RPMI7951 (cell line): ENCODE measurements around the gene APBB1IP. TPM values are rescaled to one million over a fixed set of nuclear protein-coding genes. Genes with fewer than 3 reads are reported as not detected.
"Not testable (repeated sequence)": the region's sequence is repeated elsewhere in the genome, so short reads cannot be mapped to it uniquely, and the experiment has no call there.

Source experiments
- DNase-seq: peaks from one replicate; pipeline ENCODE4 v3.0.0-alpha.2; 2012; ENCODE audit warnings: low read depth
- total RNA-seq: library from RNA; depleted of rRNA; stranded (reverse); fragments of >200 nt; shearing (Covaris generic); gene quantifications from 2 replicates; pipeline ENCODE4 v1.2.3, GENCODE V29; 2014; rRNA removed

Gene APBB1IP
- total RNA-seq, result 6.4 TPM in 2 replicates

DNA sequence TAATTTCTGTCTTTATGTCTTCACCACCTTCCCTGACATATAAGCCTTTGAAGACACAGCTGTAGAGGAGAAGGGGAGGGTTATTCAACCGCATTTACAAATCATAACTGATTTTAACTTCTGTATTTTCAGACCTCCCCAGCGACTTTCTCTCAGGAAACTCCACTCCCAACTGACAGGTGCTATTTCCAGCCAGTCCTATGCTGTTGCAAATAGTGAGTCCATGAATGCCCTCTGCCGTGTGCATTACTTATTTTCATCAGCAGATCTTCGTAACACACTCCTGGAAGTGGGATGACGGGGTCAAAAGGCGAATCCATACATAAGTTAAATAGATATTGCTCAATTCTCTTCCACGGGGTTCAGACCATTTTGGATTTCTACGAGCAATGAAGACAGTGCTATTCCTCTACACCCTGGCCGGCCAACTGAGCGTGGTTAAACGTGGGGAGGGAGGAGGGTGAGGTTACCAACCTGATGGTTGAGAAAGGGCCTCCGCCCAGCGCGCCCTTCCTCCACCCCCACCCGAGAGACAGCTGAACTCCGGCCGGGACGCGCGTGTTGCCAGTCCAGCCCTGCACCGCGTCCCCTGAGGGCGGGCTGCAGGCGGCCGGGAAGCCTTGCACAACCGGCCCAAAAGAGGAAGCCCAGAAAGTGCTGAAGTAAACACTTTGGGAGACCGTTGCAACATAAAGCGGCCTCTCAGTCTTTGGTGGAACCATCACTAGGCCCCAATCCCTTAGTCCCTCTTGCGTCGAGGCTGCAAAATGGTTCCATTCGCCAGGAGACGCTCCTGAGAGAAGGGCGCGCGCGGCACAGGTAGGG lies at the start of gene APBB1IP:
Gene APBB1IP, plus strand, starts transcription at position 705 of the 825 bp plus-strand sequence. CDS start 53,986 bp downstream, outside the sequence.
- DNase-seq, result peak; percentile 82

GRCh38 chr10:26389533-26389932 lies 48.6 kb upstream of the APBB1IP start:
- no peak for DNase-seq

DNA sequence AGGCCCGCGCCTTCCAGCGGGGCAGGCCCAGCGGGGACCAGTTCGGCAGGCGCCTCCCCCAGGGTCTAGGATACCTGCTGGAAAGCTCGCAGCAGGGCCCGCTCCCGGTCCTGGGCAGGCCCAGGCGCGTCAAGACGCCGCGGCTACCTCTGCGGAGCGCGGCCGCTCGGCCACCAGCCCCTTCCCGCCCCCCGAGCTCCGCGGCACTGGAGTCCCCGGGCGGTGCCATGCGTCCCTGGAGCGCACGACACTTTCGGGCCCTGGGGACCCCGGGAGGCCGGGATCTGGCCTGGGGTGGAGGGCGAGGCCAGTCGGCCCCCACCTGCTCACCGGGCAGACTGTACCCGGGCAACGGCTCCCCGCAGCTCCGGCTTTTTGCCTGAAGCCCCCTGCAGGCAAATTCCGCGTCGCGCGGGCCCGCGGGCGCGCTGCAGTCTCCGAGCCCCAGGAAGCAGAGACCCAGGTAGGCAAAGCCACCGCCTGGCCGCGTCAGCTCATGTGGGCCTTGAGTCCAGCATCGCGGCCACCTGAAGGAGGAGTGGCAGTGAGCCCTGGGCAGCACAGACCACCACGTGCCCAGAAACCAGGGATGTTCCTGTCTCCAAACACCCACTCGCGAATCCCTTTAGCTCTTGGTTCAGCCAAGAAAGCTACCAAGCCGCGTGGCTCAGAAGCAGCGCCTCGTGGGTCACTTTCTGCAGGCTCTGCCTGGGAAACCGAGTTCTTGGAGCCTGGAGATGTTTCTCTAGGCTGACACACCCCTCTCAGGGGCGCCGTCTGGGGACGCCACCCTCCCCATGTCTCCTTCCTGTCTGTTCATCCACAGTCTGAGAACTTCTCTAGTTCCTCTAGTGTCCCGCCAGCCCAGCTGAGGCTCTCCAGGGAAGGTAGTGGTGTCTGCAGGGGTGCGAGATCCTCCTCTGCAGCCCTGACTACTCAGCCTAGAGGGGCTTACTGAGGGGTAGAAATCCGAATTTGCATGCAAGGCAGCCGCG lies 46.1 kb upstream of the APBB1IP start:
- DNase-seq, result no peak

GRCh38 chr10:26398353-26398752 lies 39.8 kb upstream of the APBB1IP start:
- DNase-seq, result not testable (repeated sequence)

GRCh38 chr10:26407406-26407969 lies 30.7 kb upstream of the APBB1IP start:
- DNase-seq, result peak; percentile 95

GRCh38 chr10:26408858-26409494 lies 29.2 kb upstream of the APBB1IP start:
- no peak for DNase-seq

- DNase-seq, result no peak
Measured at GRCh38 chr10:26410356-26410755, 27.8 kb upstream of the APBB1IP start.

GRCh38 chr10:26412932-26413331 lies 25.2 kb upstream of the APBB1IP start:
- DNase-seq, result no peak

GRCh38 chr10:26413375-26413774 lies 24.8 kb upstream of the APBB1IP start:
- DNase-seq, result no peak

DNA sequence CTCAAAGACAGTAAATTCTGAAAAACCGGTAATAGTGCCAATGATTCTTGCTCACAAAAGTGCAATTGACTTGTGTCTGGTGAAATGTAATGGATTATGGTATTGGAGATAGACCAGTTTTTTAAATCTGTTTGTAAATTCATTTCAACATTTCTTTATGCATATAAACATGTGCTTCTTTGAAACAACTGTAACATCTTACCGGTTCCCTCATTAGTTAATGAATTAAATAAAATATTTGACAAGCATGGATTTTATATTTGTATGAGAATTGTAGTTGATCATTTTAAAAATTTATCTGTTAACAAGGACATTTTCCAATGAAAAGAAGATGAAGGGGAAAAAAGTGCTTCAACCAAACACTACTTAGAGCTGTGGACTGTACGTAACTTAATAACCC lies 21.0 kb upstream of the APBB1IP start:
- DNase-seq, result no peak

DNA sequence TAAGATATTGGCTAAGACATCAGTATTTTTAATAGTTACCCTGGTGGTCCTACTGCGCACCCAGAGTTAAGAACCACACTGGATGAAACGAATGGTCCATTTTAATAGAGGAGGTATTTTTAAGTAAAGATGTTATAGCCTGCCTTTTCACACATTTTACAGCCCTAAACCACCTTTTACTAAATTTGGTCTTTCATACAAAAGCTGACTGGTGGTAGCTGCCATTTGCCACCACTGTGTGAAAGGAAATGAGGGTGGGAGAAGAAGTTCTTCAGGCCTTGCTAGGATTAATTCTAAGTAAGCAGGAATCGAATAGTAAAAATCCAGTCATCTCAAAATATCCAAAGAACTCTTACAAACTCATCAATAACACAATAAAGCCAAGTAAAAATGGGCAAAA lies 15.2 kb upstream of the APBB1IP start:
- no peak for DNase-seq

DNA sequence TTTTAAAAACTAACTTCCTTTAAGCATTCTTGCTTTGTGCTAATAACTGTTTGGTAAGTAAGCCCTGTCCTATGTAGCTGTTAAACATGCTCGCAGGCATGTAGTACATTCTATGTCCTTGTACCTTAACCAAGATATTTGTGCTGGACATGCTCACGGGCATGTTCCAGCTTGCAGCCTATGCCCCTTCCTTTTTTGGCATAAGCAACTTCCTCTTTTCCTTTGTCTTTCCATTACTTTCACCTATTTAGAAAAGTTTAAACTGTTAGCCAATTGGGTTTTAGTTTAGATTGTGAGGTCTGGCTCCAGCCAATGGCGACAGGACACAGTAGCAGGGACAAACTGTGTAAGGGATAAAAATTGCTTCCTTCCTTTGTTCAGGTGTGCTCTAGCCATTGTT lies 14.4 kb upstream of the APBB1IP start:
- DNase-seq, result no peak

DNA sequence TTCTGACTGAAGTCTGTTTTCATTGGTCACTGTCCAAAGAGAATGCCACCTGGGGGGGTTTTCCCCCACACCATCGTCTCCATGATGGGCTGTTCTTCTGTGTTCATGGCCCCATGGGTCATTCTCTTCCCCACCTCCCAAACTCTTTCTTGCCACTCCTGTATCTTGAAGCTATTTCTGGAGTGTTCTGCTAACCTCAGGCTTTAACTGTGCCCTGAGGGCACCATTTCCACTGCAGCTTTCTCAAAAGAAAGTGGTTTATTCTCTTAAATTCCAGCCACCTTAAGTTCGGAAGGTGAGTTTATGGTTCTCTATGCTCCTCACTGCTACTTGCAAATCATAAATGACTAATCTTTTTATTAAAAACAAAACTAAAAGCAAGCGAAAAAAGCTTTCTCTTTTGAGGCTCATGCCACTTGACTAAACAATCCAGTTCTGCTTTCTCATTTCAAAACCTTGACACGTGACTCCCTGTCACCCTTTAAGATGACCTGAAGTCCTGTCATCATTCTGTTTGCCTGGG lies 7.4 kb upstream of the APBB1IP start:
- peak; percentile 63 for DNase-seq

DNA sequence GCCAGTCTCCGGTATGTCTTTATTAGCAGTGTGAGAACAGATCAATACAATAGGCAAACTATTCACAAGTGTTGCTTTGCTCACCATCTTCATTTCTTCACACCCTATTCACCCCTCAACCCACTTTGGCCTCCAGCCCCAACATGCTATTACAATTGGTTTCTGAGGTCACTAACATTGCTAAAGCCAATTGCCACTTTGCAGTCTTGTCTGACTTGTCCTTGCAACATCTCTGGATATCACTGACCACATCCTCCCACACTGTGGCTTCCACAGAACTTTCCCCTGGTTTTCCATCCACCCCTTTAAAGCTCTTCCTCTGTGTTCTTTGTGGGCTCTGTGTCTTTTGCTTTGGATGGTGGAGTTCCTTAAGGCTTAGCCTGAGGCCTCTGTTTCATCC lies 5.2 kb upstream of the APBB1IP start:
- peak; percentile 80 for DNase-seq

DNA sequence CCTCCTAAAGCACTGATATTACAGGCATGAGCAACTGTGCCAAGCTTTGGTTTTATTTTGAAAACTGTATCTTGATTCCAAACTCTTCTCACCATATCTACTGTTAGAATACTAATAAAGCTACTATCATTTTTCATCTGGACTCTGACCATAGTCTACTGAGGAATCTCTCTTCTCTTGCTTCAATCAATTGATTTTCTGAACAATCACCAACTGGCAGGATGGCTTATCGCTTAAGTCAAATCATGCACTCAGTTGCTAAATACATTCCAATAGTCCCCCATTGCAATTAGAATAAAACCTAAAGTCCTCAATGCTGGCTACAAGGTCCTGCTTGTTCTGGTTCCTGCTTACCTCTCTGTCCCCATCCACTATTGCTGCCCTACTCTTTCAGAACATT lies 2.3 kb upstream of the APBB1IP start:
- DNase-seq, result no peak

DNA sequence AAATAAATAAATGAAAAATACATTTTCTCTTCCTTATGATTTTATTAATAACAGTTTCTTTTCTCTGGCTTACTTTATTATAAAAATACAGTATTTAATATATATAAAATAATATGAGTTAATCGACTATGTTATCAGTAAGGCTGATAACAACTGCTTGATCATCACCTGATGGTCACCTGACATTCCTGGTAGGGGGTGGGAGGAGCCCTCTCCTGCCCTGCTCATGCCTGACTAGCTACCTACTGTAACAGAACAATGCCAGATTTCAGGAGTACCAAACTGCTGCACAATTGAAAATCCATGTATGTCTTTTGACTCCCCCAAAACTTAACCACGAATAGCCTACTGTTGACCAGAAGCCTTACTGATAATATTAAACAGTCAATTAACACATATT lies 1.3 kb upstream of the APBB1IP start:
- DNase-seq, result no peak

- DNase-seq, result peak; percentile 55
Measured at GRCh38 chr10:26438534-26439341, 597 bp downstream of the APBB1IP start.

- DNase-seq, result peak; percentile 42
Measured at GRCh38 chr10:26439406-26440087, 1.4 kb downstream of the APBB1IP start.

DNA sequence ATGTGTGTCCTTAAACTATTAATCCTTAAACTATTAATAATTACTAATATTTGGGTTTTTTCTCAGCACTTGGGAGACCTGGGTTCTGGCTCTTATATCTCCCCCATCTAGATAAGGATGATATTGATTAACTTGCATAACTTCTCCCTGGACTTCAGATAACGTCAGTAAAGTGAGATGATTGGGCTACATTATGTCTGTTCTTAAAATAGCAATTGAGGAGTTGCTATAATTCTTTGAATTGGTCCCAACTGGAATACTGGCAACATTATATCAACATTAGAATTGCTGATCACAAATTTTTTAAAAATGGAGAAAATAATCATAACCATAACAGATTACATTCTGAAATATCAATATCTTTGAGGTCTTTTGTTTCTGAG lies 1.9 kb downstream of the APBB1IP start:
- no peak for DNase-seq
